NCI-H146 (cell line): ENCODE results near the gene PKD2L1.

Experiments
- DNase-seq: peaks from one replicate; lab custom pipeline; 2025; lab: John Stamatoyannopoulos, UW

PKD2L1 gene

DNA sequence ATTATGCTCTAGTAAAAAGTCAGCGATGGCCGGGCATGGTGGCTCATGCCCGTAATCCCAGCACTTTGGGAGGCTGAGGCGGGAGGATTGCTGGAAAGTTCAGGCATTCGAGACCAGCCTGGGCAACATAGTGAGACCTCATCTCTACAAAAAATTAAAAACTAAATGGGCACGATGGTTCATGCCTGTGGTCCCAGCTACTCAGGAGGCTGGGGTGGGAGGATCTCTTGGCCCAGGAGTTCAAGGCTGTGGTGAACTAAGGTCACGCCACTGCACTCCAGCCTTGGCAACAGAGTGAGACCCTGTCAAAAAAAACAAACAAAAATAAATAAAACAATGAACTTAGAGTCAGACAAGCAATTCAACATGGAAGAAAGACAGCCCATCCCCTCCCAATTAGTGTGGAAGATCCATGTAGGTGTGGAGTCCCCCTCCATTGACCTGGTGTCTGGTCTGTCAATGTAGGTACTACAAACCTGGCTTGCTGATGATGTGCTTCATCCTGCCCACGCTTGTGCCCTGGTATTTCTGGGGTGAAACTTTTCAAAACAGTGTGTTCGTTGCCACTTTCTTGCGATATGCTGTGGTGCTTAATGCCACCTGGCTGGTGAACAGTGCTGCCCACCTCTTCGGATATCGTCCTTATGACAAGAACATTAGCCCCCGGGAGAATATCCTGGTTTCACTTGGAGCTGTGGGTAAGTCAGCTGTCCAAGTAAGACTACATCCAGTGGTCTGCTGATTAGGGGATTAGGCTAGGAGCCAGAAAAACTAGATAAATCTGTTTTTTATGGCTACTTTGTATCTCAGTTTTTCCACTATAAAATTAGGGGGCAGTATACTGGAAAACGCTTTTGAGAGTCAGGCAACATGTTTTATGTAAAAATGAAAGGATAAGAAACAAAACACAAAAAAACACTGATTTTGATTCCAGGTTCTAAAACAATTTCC, 26.3 kb upstream of the PKD2L1 start:
- DNase-seq, result no peak

DNA sequence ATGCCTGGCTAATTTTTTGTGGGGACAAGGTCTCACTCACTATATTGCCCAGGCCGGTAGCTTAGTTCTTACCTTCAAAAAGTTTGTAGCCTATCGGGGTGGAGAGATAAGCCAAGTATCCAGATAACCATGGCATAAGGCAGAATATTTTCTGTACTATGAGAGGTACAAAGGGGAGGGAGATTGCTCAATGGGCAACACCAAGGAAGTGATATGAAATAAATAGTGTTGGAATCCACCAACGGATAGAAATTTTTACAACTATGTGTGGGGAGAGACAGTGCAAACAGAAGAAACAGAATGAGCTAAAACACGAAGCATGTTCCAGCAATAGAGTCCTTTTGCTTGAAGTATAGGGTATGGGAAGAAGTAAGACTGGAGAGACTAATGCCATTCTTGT, 25.1 kb upstream of the PKD2L1 start:
- DNase-seq, result no peak

DNA sequence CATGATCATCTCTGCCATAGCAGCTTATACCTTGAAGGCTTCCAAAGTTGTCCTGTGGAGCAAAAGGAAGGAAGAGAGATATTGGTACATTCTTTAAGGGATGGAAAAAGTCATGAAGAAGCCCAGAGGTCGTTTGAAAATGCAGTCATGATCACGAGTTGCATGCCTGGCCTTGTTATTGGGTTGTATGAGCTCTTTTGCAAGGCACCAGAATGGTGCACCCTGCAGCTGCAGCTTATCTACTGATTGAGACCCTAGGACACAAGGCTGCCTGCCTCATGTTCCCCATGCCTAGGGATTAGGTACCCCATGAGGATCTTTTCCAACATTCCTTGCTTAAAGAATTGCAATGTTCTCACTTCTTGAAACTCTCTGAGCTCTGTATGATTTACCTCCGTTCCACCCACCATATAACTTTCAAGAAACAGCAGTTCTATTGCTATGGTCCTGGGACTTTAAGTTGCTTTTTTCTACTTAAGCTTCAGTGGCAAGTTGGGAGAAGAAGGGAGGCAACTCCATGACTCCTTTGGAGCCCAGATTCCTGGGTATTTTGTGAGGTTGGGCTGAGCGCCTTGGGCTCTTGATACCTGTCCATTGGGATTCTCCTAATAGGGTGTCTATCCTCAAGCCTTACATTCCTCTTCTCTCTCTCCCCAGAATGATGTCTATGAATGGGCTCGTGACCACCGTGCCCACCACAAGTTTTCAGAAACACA, 23.9 kb upstream of the PKD2L1 start:
- no peak for DNase-seq

DNA sequence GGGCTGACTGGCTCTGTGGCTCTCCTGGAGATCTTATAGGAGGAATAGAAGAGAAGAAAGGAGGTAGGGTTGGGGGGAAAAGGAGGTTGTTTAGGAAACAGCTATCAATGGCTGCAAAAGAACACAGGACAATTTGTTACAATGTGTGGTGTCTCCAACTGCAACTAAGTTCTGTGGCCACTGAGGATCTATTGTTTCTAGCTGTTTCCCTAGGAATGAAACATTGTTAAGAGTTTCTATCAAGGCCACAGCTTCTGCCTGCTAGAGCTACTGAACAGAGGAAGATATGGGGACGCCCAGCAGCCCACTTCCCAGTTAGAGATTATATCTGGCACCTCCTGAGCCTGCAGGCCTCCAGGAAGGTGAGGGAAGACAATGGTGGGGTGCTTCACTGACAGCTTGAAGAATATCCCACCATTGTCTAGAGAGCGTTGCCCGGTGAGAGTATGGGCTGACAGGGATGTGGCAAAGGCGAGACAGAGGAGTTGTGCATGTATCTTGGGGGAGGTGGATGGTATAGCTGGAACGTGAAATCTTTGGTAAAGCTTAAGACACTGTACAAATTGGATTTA, 21.0 kb upstream of the PKD2L1 start:
- DNase-seq, result no peak

DNA sequence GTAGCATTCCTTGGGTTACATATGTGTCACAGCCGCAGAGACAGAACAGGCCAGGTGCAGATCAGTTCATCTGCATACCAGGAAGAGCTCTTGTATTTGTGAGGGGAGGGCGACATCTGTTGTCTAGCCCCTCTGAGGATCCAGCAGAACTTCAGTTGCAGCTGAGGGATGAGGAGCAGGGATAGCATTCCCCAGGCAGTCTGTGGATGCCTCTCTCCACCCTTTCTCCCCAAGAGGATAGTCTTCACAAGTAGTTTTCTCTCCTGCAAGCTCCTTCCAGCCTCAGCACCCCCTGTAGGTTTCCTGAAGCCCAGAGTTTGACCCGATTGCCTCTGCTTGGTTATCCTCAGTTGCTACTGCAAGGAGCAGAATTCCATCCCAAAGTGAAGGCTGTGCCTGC, 19.6 kb upstream of the PKD2L1 start:
- peak; percentile 24 for DNase-seq

DNA sequence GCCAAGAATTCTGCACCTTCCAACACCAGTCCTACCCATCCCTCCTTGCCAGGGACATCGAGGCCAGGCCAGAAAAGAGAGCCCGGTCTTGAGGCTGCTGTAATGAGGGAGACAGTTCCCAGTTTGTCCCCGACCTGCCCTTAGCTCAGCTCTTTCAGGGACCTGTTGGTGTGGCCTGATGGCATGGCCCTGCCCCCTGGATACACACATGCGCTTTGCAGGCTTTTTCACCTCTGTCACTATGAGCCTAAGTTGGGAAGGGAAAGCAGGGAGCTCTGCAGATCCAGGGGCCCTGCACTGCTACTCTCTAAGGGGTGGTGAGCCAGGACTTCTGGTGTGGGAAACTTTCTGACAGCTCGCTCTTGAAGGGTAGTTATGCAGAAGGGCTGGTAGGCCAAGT, 19.1 kb upstream of the PKD2L1 start:
- no peak for DNase-seq

DNA sequence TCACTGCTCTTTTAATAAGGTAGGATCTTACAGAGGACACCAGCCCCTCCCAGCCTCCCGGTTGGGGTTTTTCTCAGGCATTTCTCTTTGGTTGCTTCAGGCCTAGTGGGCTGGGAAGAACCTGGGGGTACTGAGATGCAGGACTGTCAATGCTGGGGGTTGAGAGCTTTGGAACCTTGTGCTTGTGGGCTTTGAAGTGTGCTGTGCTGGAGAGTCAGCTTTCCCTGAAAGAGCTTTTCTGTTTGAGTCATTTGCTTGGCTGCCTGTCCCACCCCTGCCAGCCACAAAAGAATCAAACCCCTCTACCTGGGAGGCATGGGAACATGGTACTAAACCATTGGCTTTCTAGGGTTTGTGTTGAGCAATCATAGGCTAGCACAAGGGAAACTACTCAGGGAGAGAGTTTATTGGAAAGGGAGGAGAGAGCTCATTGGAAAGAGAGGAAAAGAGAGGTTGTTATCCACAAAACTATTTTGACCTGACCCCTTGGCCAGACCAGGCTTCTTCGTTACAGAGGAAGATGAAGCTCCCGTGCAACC, 18.4 kb upstream of the PKD2L1 start:
- DNase-seq, result no peak

DNA sequence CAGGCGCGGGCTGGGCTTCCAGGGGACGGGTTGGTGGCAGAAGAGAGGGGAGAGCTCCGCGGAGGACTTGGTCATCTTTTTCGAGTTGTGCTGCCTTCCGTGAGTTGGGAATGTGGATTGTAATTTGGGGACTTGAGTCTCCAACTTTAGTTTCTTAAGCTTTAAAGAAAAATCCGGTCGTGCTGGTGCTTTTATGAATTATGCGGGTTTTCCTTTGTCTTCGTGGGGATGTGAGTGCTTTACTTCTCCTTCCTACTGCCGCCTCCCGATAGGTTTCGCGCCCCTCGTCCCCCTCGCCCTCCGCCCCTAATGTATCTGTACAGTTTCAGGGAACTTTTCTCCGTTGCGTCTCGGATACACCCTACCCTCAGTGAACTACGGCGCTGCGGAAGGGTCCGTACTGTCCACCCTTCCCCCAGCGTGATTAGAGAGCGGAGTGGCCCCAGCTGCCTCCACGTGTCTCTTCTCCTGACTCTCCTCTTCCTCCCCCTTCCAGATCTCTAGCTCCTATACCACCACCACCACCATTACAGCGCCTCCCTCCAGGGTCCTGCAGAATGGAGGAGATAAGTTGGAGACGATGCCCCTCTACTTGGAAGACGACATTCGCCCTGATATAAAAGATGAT, 17.7 kb upstream of the PKD2L1 start:
- peak; percentile 22 for DNase-seq

DNA sequence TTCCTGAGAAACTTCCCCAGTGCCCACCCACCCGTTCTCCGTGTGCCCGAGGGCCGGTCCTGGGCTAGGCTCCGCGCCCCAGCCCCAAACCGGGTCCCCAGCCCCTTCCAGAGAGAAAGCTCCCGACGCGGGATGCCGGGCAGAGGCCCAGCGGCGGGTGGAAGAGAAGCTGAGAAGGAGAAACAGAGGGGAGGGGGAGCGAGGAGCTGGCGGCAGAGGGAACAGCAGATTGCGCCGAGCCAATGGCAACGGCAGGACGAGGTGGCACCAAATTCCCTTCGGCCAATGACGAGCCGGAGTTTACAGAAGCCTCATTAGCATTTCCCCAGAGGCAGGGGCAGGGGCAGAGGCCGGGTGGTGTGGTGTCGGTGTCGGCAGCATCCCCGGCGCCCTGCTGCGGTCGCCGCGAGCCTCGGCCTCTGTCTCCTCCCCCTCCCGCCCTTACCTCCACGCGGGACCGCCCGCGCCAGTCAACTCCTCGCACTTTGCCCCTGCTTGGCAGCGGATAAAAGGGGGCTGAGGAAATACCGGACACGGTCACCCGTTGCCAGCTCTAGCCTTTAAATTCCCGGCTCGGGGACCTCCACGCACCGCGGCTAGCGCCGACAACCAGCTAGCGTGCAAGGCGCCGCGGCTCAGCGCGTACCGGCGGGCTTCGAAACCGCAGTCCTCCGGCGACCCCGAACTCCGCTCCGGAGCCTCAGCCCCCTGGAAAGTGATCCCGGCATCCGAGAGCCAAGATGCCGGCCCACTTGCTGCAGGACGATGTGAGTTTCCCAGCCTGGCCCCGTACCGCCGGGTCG, 16.9 kb upstream of the PKD2L1 start, which contains the start of gene SCD:
TSS of gene SCD (plus strand) at position 469 of the 803 bp plus-strand sequence. CDS start at position 741, 272 bp downstream.
- peak; percentile 97 for DNase-seq

DNA sequence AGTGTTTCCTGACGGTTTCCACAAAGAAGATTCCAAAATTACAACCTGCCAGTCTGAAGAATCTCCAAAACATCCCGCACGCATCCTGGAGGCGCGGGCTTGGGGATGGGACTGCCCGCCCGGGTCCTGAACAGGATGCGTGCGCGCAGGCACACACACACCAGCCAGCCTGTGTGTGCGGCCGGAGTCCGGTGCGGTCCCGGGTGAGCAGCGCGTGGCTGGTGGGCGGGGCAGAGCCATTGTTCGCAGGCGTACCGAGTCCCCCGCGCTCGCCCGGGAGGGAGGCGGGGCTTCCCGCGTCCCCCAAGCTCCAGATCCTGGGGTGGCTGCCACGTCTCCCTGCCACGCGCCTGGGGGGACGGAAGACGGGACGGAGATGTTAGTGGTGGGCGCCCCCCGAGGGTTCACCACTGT, 16.3 kb upstream of the PKD2L1 start:
- peak; percentile 82 for DNase-seq

DNA sequence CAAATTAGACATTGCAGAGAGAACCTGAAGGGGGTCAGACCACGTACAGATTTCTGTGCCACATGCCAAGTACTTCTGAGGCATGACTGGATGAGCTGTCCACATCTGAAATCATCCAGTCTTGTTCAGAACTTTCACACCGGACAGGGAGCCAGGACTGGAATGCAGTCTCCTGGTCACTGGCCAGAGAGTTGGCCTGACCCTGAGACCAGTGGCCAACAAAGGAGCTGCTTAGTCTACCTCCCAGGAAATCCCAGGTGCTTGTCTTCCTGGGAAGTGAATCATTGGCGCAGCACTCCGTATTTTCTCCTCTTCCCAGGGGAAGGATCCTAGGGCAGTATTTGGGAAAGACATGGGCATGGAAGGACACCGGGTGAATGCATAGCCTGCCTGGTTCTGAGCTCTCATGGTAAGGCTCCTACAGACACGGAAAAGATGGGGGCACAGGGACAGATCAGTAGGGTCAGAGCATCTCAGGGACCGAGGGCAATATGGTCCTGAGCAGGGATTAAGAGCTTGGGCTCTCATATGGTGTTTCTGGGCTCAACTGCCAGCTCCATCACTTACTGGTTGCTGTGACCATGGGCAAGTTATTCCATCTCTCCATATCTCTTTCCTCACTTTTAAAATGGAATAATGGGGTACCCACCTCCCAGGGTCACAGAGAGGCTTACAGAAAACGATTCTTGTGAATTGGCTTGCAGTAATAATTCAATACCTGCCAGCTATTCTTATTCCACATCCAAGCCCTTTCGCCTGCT, 15.7 kb upstream of the PKD2L1 start:
- DNase-seq, result peak; percentile 34

DNA sequence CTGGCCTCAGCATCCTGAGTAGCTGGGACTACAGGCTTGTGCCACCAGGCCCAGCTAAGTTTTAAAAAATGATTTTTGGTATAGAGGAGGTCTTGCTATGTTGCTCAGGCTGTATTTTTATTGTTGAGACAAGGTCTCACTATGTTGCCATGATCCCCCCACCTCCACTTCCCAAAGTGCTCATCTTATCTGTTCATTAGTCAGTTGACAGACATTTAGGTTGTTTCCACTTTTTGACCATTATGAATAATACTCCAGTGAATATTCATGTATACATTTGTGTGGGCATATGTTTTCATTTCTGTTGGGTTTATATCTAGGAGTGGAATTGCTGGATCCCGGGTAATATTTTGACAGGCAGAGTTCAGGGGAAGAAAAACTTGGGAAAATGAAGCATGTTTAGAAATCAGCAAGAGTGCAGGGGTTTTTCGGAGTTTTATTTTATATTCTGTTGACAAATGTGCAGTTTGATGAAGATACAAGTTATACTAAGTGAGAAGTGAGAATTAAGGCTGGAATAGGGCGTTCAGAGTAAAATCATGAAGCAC, 14.3 kb upstream of the PKD2L1 start:
- DNase-seq, result no peak

DNA sequence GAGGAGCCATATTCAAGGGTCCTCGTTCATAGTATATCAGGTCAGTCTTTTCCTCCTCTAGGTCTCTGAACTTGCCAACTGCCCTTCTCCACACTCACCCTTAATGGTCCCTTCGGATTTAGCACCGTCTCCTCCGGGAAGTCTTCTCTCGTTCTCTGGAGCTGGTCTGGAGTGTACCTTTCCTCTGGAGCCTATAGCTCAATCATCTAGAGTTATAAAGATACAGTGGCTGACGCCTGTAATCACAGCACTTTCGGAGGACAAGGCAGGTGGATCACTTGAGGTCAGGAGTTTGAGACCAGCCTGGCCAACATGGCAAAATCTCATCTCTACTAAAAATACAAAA, 12.6 kb upstream of the PKD2L1 start:
- no peak for DNase-seq

DNA sequence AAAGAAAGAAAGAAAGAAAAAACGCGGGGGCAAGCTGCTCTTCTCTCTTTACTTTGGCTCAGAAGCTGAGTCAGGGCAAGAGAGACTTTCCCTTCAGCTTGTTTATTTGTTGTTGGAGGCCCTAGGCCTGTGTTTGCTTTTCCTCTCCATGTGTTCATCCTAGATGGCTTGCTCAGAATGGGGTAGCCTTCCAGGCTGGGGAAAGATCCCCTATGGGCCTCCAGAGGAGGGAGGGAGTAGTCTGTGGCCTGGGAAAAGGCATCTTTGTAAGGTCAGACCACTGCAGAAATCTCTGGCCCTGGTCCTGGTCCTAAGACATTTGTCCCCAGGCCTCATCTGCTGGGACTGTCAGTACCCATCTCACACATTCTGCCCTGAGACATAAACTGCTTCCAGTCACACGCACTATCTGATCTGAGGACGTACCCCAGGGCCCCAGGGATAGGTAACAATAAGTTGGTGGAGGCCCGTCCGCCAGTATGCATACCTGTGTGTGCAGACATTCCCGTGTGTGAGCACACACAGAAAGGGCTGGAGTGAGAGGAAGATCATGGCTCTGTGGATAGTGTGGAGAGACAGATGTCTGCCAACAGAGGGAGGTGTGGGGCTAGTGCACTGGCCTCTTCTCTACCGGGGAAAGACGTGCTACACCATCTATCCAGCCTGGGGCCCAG, 12.1 kb upstream of the PKD2L1 start:
- DNase-seq, result peak; percentile 70

DNA sequence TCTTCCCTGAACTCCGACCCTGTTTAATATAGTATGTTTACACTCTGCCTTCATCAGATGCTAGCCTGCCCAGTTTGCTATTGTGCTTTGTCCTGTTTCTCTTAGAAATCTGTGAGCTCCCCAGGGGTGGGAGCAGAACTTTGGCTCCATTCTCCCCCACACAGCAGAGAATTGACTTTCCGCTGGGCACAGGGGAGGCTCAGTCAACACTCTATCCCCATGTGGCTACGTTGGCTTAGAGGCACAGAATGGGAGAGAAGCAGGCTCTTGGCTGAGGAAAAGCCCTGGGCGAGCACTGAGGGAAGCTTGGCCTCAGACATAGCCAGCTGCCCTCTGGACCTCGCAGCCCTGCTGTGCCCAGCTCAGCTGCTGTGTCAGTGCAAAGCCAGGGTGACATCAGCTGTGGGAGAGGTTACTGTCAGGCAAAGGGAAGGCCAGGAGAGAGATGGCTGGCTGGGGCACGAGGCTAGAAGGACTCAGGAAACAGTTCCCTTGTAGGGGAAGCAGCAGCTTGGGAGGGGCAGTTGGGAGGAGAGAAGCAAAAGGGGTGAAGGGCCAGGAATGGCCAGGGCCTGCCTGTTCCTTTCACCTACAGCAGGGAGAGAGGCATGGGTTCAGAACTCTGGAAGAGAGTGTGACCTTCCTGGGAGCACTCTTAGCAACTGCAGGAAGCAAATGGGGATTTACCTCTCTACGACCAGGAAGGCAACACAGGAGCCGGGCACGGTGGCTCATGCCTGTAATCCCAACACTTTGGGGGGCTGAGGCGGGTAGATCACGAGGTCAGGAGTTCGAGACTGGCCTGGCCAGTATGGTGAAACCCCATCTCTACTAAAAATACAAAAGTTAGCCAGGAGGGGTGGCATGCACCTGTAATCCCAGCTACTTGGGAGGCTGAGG, 11.2 kb upstream of the PKD2L1 start:
- peak; percentile 77 for DNase-seq

DNA sequence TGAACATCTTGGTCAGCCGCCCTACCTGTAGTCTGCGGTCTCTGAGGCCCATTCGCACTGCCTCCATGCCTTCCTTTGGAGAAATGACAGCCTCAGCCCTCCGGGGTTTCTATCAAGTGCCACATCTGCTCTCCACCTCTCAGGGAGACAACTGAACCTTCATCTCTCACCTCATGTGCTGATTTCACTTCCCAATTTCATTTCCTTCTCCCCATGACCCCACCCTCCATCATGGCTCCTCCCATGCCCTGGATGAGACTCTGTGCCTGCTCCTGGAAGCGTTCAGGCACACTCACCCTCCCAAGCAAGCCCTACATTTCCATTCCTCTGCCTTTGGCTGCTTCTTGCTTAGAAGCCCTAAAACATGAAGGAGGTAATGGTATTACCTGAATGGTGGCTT, 9.2 kb upstream of the PKD2L1 start:
- no peak for DNase-seq

DNA sequence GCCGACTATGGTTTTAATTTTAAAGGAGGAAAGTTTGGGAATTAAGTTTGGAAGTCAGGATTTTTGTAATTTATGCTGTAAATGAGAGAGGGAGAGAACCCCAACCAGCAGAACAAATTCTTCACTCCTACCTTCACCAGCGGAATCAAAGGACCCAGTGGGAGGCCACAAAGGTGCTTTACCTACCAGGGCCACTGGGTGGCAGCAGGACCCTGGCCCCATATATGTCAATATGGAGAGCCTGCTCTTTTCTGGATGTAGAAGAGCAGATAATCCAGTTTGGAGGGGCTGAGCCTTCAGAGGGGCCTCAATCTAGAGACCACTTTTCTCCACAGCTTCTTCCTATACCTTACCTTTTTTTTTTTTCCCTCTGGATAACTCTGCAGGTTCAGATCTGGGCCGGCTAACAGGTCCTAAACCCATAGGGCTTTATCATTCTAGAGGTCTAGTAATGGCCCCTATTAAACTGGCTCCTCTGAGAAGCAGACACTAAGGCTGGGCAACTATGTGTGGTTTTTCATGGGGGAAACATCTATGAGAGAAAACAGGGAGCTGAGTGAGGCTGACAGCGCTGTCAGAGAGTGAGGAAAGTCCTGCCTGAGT, 8.5 kb upstream of the PKD2L1 start:
- DNase-seq, result peak; percentile 70

DNA sequence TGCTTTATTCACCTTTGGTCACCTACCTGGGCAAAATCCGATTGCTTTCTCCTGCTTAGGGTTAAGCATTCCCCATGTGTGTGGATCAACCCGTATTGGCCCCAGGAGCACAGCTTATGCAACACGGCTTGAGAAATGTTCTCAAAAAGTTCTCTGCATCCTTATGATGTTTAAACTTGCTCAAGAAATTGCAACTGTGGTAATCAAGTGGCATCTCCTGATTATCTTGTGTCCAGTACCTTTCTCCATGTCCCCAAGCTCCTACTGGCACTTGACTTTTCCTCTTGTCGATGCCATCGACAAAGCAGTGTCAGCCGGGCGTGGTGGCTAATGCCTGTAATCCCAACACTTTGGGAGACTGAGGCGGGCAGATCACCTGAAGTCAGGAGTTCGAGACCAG, 4.7 kb upstream of the PKD2L1 start:
- no peak for DNase-seq
